Measurements from ENCODE around the gene DLEU7. TPM values are rescaled to one million over a fixed set of nuclear protein-coding genes. Genes with fewer than 3 reads are reported as not detected.

DLEU7 gene
- total RNA-seq, 2 donors from 2014 or later: 0.19 to 0.79 TPM

GRCh38 chr13:50845211-50845610 lies 1.7 kb upstream of the DLEU7 start:
- intact Hi-C loops (cut with DNase I): no loop called here
- no peak for DNase-seq (ENCODE audit: low spot score)

- no peak for DNase-seq (ENCODE audit: low spot score)
- intact Hi-C loops (cut with DNase I): no loop called here
Observed at GRCh38 chr13:50844084-50844875, 788 bp upstream of the DLEU7 start.

- DNase-seq (ENCODE audit: low spot score): no peak
- intact Hi-C loops (cut with DNase I): no loop called here
Observed at GRCh38 chr13:50842990-50843256, 569 bp downstream of the DLEU7 start.

GRCh38 chr13:50842251-50842989 lies 1.1 kb downstream of the DLEU7 start:
- intact Hi-C loops (cut with DNase I): no loop called here

GRCh38 chr13:50841786-50842185 lies 1.7 kb downstream of the DLEU7 start:
- DNase-seq (ENCODE audit: low spot score): no peak
- intact Hi-C loops (cut with DNase I): no loop called here

More at GRCh38 chr13:50842251-50842989, 1.1 kb downstream of the DLEU7 start:
- DNase-seq (ENCODE audit: low spot score): no peak

- no peak for DNase-seq (ENCODE audit: low spot score)
- intact Hi-C loops (cut with DNase I): no loop called here
Observed at GRCh38 chr13:50840284-50840683, 3.2 kb downstream of the DLEU7 start.

- DNase-seq (ENCODE audit: low spot score): no peak
- intact Hi-C loops (cut with DNase I): no loop called here
Observed at GRCh38 chr13:50839828-50840227, 3.7 kb downstream of the DLEU7 start.

- DNase-seq (ENCODE audit: low spot score): no peak
- intact Hi-C loops (cut with DNase I): no loop called here
Observed at GRCh38 chr13:50838701-50839100, 4.8 kb downstream of the DLEU7 start.

GRCh38 chr13:50838031-50838430 lies 5.5 kb downstream of the DLEU7 start:
- DNase-seq (ENCODE audit: low spot score): no peak
- intact Hi-C loops (cut with DNase I): no loop called here

- intact Hi-C loops (cut with DNase I): no loop called here
- DNase-seq (ENCODE audit: low spot score): no peak
Observed at GRCh38 chr13:50831512-50831911, 12.0 kb downstream of the DLEU7 start.

GRCh38 chr13:50829896-50830295 lies 13.6 kb downstream of the DLEU7 start:
- intact Hi-C loops (cut with DNase I): no loop called here
- DNase-seq (ENCODE audit: low spot score): no peak

- intact Hi-C loops (cut with DNase I): no loop called here
- no peak for DNase-seq (ENCODE audit: low spot score)
Observed at GRCh38 chr13:50829226-50829625, 14.3 kb downstream of the DLEU7 start.

GRCh38 chr13:50826035-50826434 lies 17.5 kb downstream of the DLEU7 start:
- DNase-seq (ENCODE audit: low spot score): no peak
- intact Hi-C loops (cut with DNase I): no loop called here

- DNase-seq (ENCODE audit: low spot score): no peak
- intact Hi-C loops (cut with DNase I): no loop called here
Observed at GRCh38 chr13:50812242-50812641, 31.2 kb downstream of the DLEU7 start.

- DNase-seq (ENCODE audit: low spot score): no peak
- intact Hi-C loops (cut with DNase I): no loop called here
Observed at GRCh38 chr13:50810998-50811397, 32.5 kb downstream of the DLEU7 start.

GRCh38 chr13:50810468-50810867 lies 33.0 kb downstream of the DLEU7 start:
- DNase-seq (ENCODE audit: low spot score): no peak
- intact Hi-C loops (cut with DNase I): no loop called here

- intact Hi-C loops (cut with DNase I): no loop called here
- DNase-seq (ENCODE audit: low spot score): no peak
Observed at GRCh38 chr13:50809133-50810090, 34.1 kb downstream of the DLEU7 start.

- DNase-seq (ENCODE audit: low spot score): no peak
- intact Hi-C loops (cut with DNase I): no loop called here
Observed at GRCh38 chr13:50805805-50806204, 37.7 kb downstream of the DLEU7 start.

GRCh38 chr13:50801087-50801931 lies 42.2 kb downstream of the DLEU7 start:
- DNase-seq (ENCODE audit: low spot score): no peak
- intact Hi-C loops (cut with DNase I): no loop called here
